WTC11 (cell line): Measurements from ENCODE around the gene TMEM19. TPM values are rescaled to one million over a fixed set of nuclear protein-coding genes. Genes with fewer than 3 reads are reported as not detected.

Experiments
- ATAC-seq: fragments of 200-7000 bp; cut with Tn5 transposase; 2 replicates; pipeline ENCODE4 v1.10.0; 2021; ENCODE audit warnings: mild to moderate bottlenecking, moderate library complexity
- CTCF ChIA-PET: fragments of 300-600 bp; sonication (Branson Sonifier 250); formaldehyde crosslinking; loops from one replicate; lab custom pipeline; 2021; ENCODE audit warnings: antibody characterized with exemption; lab: Charles Lee
- POLR2A ChIA-PET: fragments of 350-600 bp; sonication (Branson Sonifier 250); formaldehyde crosslinking; loops from one replicate; lab custom pipeline; 2021; ENCODE audit warnings: antibody characterized with exemption; lab: Charles Lee
- DNase-seq: peaks from one replicate; pipeline ENCODE4 v3.0.0; 2021; ENCODE audit warnings: low spot score
- H3K27ac Mint-ChIP-seq: 2 replicates; pipeline ENCODE4 v1.8.0; 2021; ENCODE audit warnings: mixed read lengths
- H3K27me3 Mint-ChIP-seq: 2 replicates; pipeline ENCODE4 v1.8.0; 2021; ENCODE audit warnings: low read depth, mild to moderate bottlenecking, moderate library complexity, mixed read lengths
- H3K36me3 Mint-ChIP-seq: 2 replicates; pipeline ENCODE4 v1.8.0; 2021; ENCODE audit warnings: mixed read lengths
- H3K4me1 Mint-ChIP-seq: 2 replicates; pipeline ENCODE4 v1.8.0; 2022; ENCODE audit warnings: mixed read lengths
- H3K4me3 Mint-ChIP-seq: 2 replicates; pipeline ENCODE4 v1.8.0; 2021; ENCODE audit warnings: mild to moderate bottlenecking, moderate library complexity, mixed read lengths
- H3K9me3 Mint-ChIP-seq: 2 replicates; pipeline ENCODE4 v1.8.0; 2021; ENCODE audit warnings: mixed read lengths
- AR ChIP-seq: fragments of 250-450 bp; sonication (Bioruptor Pico); IDR thresholded peaks from 2 replicates; pipeline ENCODE4 v1.9.0; 2021; ENCODE audit warnings: mild to moderate bottlenecking
- ARID4B ChIP-seq: sonication (generic); formaldehyde crosslinking; IDR thresholded peaks from 2 replicates; pipeline ENCODE4 v1.8.0; 2023; ENCODE audit warnings: missing genetic modification reagents, mild to moderate bottlenecking, borderline replicate concordance
- CBFB ChIP-seq: sonication (generic); formaldehyde crosslinking; IDR thresholded peaks from 2 replicates; pipeline ENCODE4 v1.8.1; 2022; ENCODE audit warnings: mild to moderate bottlenecking, low read depth, missing genetic modification reagents
- EMX1 ChIP-seq: fragments of 250-450 bp; sonication (Bioruptor Pico); IDR thresholded peaks from 2 replicates; pipeline ENCODE4 v1.8.0; 2021; ENCODE audit warnings: mild to moderate bottlenecking
- ESRRA ChIP-seq: sonication (generic); formaldehyde crosslinking; IDR thresholded peaks from 2 replicates; pipeline ENCODE4 v1.8.1; 2022; ENCODE audit warnings: mild to moderate bottlenecking, missing genetic modification reagents, borderline replicate concordance
- FOXK1 ChIP-seq: sonication (generic); formaldehyde crosslinking; IDR thresholded peaks from 2 replicates; pipeline ENCODE4 v1.8.0; 2022; ENCODE audit warnings: mild to moderate bottlenecking, moderate library complexity, missing genetic modification reagents
- FOXP1 ChIP-seq: sonication (generic); formaldehyde crosslinking; IDR thresholded peaks from 2 replicates; pipeline ENCODE4 v1.8.0; 2022; ENCODE audit warnings: missing genetic modification reagents, mild to moderate bottlenecking, moderate library complexity, borderline replicate concordance
- HMGA2 ChIP-seq: fragments of 250-450 bp; sonication (Bioruptor Pico); IDR thresholded peaks from 2 replicates; pipeline ENCODE4 v1.4.0; 2021; ENCODE audit warnings: mild to moderate bottlenecking, moderate library complexity
- MYBL2 ChIP-seq: sonication (generic); formaldehyde crosslinking; IDR thresholded peaks from 2 replicates; pipeline ENCODE4 v1.8.1; 2023; ENCODE audit warnings: mild to moderate bottlenecking, moderate library complexity, missing genetic modification reagents
- ZMAT4 ChIP-seq: fragments of 250-450 bp; sonication (Bioruptor Pico); IDR thresholded peaks from 2 replicates; pipeline ENCODE4 v1.9.0; 2021; ENCODE audit warnings: mild to moderate bottlenecking
- ZNF121 ChIP-seq: sonication (generic); formaldehyde crosslinking; IDR thresholded peaks from 2 replicates; pipeline ENCODE4 v1.8.0; 2023; ENCODE audit warnings: missing genetic modification reagents
- ZNF263 ChIP-seq: sonication (generic); formaldehyde crosslinking; IDR thresholded peaks from 2 replicates; pipeline ENCODE4 v1.8.1; 2022; ENCODE audit warnings: low read depth, mild to moderate bottlenecking, moderate library complexity, missing genetic modification reagents
- ZNF416 ChIP-seq: fragments of 250-450 bp; sonication (Bioruptor Pico); IDR thresholded peaks from 2 replicates; pipeline ENCODE4 v1.9.0; 2021; ENCODE audit warnings: mild to moderate bottlenecking, inconsistent platforms
- ZNF423 ChIP-seq: fragments of 250-450 bp; sonication (Bioruptor Pico); IDR thresholded peaks from 2 replicates; pipeline ENCODE4 v2.1.2; 2022; ENCODE audit warnings: mild to moderate bottlenecking, moderate library complexity
- total RNA-seq: library from RNA; stranded (reverse); gene quantifications from 3 replicates; pipeline ENCODE4 v1.2.3, GENCODE V29; 2021

Gene TMEM19
- total RNA-seq, 1 experiment from 2014 or later = 11.7 TPM

GRCh38 chr12:71666259-71666658, 19.6 kb upstream of the TMEM19 start:
- POLR2A ChIA-PET = no interaction called here
- no peak for ATAC-seq
- Mint-ChIP-seq H3K4me1 (peaks cover 16% of the 10 kb centered on the region), H3K36me3 (peaks cover 8% of the 10 kb centered on the region), H3K27ac (no peak overlapping the region), H3K4me3 (no peak overlapping the region), H3K27me3 (no peaks in the 10 kb centered on the region), H3K9me3 (no peaks in the 10 kb centered on the region)
- CTCF ChIA-PET = no interaction called here
- DNase-seq = no peak
- TF ChIP-seq HMGA2 (CRISPR knock-in tag) (no peak), ZNF121 (CRISPR knock-in tag) (peak; percentile 65)

- Mint-ChIP-seq H3K27ac (no peak overlapping the region), H3K4me1 (peaks cover 3% of the 10 kb centered on the region; the same call in 1 of the 2 replicates), H3K9me3 (no peaks in the 10 kb centered on the region), H3K36me3 (peaks cover 4% of the 10 kb centered on the region), H3K27me3 (no peaks in the 10 kb centered on the region), H3K4me3 (no peak overlapping the region)
- TF ChIP-seq ZNF423 (CRISPR knock-in tag) (no peak), ARID4B (no peak), ZNF263 (CRISPR knock-in tag) (no peak), ZNF121 (CRISPR knock-in tag) (no peak), AR (CRISPR knock-in tag) (no peak), ZMAT4 (CRISPR knock-in tag) (no peak), EMX1 (no peak), MYBL2 (CRISPR knock-in tag) (no peak)
- ChIA-PET CTCF (no interaction called here), POLR2A (no interaction called here)
- no peak for ATAC-seq
- no peak for DNase-seq
Observed at GRCh38 chr12:71671311-71671710, 14.6 kb upstream of the TMEM19 start.

- H3K9me3 Mint-ChIP-seq = no peaks in the 10 kb centered on the region
- peaks cover 4% of the 10 kb centered on the region for H3K36me3 Mint-ChIP-seq
- peaks cover 3% of the 10 kb centered on the region; the same call in 1 of the 2 replicates for H3K4me1 Mint-ChIP-seq
- no peak for ATAC-seq
- H3K27ac Mint-ChIP-seq = no peak overlapping the region
- H3K4me3 Mint-ChIP-seq = no peak overlapping the region
- TF ChIP-seq ZNF416 (CRISPR knock-in tag) (no peak), CBFB (no peak), ESRRA (no peak), FOXP1 (CRISPR knock-in tag) (no peak), FOXK1 (no peak)
- TF ChIP-seq, all 79 proteins: peak for 0
- no peak for DNase-seq
- ChIA-PET CTCF (no interaction called here), POLR2A (interaction anchor here (1.1 to 1.3 kb wide), 2 partner anchors 8 to 13 kb away, joined by 3 read pairs; partner anchors contain the start of gene ZFC3H1)
- no peaks in the 10 kb centered on the region for H3K27me3 Mint-ChIP-seq
Observed at GRCh38 chr12:71671816-71672215, 14.1 kb upstream of the TMEM19 start.
